Coronary artery (tissue), 2 donors: ENCODE data around the gene TMEM269.

Experiments
- DNase-seq: peaks from one replicate; pipeline ENCODE4 v3.0.0-alpha.2; 2017; ENCODE audit warnings: low spot score
- H3K27ac ChIP-seq, 2 donors: fragments of 200-600 bp; sonication (generic); one replicate each; pipeline ENCODE4 v1.5.1; 2016 to 2019
- H3K4me3 ChIP-seq: fragments of 200-600 bp; sonication (generic); 2 replicates; pipeline ENCODE4 v1.5.1; 2016; ENCODE audit warnings: mild to moderate bottlenecking, moderate library complexity
- CTCF ChIP-seq: fragments of 200-600 bp; sonication (generic); IDR thresholded peaks from one replicate; pipeline ENCODE4 v1.5.1; 2019; ENCODE audit warnings: antibody characterized with exemption

Gene TMEM269

GRCh38 chr1:42776502-42776901, 8.3 kb upstream of the TMEM269 start:
- no peak for TF ChIP-seq CTCF
- no peak for DNase-seq
- Histone ChIP-seq H3K4me3 (no peak overlapping the region), H3K27ac (no peak overlapping the region)

GRCh38 chr1:42777852-42778251, 6.9 kb upstream of the TMEM269 start:
- H3K4me3 ChIP-seq: no peak overlapping the region
- TF ChIP-seq CTCF: peak; percentile 22
- no peak for DNase-seq
- H3K27ac ChIP-seq: no peak overlapping the region

GRCh38 chr1:42779725-42780124, 5.1 kb upstream of the TMEM269 start:
- H3K4me3 ChIP-seq: no peak overlapping the region
- DNase-seq: no peak
- no peak overlapping the region for H3K27ac ChIP-seq
- no peak for TF ChIP-seq CTCF

GRCh38 chr1:42780176-42780575, 4.6 kb upstream of the TMEM269 start:
- no peak for TF ChIP-seq CTCF

GRCh38 chr1:42783092-42783491, 1.7 kb upstream of the TMEM269 start:
- H3K4me3 ChIP-seq: no peak overlapping the region
- DNase-seq: no peak
- H3K27ac ChIP-seq: no peak overlapping the region
- no peak for TF ChIP-seq CTCF

More at GRCh38 chr1:42780176-42780575, 4.6 kb upstream of the TMEM269 start:
- no peak for DNase-seq
- no peak overlapping the region for H3K27ac ChIP-seq
- H3K4me3 ChIP-seq: no peak overlapping the region

GRCh38 chr1:42784547-42784945, 245 bp upstream of the TMEM269 start:
- peak overlapping the region; percentile 71 for H3K4me3 ChIP-seq
- TF ChIP-seq CTCF: no peak
- DNase-seq: no peak
- H3K27ac ChIP-seq: no peak overlapping the region

- no peak for DNase-seq
- TF ChIP-seq CTCF: no peak
- Histone ChIP-seq H3K4me3 (no peak overlapping the region), H3K27ac (no peak overlapping the region)
Measured at GRCh38 chr1:42786097-42786496, 1.3 kb downstream of the TMEM269 start.
